Endothelial cell of umbilical vein (primary cell): ENCODE results near the gene ID2.

ENCODE experiments used
- MYC ChIP-seq: IDR thresholded peaks from one replicate; pipeline ENCODE4 v1.6.1; 2011; ENCODE audit warnings: mild to moderate bottlenecking, low read depth, low read length
- TF ChIP-seq, protein P1 (sequence below): IDR thresholded peaks from 2 replicates; pipeline ENCODE4 v1.6.1; 2011; ENCODE audit not compliant: insufficient read depth, insufficient read length
- TF ChIP-seq, protein P2 (sequence below), 2 donors: IDR thresholded peaks; 1 replicate in 1 of 2; 2 replicates in 1 of 2; pipeline ENCODE4 v1.5.1; 2011; ENCODE audit warnings: low read length in 2 of 2, mild to moderate bottlenecking in 2 of 2, moderate library complexity in 2 of 2, control low read depth in 1 of 2, inconsistent platforms in 1 of 2, low read depth in 1 of 2; ENCODE audit not compliant: insufficient read depth in 1 of 2; ENCODE audit errors: extremely low read depth in 1 of 2

DNA sequence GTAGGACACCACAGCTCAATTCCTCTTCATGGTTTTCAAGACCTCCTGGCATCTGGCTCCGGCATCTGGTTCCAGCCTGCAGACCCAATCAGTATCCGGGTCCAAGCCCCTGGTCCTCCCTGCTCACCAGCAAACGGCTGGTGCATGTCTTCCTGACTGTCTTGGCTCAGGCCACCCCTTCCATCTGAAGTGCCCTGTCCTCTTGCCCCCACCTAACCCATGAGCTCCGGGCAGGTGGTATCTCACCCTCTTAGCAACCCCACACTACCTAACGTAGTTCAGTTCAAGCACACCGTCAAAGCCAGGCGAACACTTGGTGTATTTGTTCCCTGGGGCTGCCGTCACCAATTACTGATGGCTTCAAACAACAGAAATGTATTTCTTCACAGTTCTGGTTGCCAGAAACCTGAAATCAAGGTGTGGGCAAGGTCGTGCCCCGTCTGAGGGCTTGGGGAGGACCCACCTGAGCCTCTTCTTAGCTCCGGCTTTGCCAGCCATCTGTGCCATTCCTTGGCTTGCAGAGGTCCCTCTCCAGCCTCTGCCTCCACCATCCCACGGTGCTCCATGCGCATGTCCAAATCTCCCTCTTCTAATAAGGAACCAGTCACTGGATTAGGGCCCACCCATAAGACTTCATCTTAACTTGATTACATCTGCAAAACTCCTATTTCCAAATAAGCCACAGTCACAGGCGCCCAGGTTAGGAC lies 47.2 kb upstream of the ID2 start:
- TF ChIP-seq, protein P1, sequence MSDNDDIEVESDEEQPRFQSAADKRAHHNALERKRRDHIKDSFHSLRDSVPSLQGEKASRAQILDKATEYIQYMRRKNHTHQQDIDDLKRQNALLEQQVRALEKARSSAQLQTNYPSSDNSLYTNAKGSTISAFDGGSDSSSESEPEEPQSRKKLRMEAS = no peak
- TF ChIP-seq, protein P2, sequence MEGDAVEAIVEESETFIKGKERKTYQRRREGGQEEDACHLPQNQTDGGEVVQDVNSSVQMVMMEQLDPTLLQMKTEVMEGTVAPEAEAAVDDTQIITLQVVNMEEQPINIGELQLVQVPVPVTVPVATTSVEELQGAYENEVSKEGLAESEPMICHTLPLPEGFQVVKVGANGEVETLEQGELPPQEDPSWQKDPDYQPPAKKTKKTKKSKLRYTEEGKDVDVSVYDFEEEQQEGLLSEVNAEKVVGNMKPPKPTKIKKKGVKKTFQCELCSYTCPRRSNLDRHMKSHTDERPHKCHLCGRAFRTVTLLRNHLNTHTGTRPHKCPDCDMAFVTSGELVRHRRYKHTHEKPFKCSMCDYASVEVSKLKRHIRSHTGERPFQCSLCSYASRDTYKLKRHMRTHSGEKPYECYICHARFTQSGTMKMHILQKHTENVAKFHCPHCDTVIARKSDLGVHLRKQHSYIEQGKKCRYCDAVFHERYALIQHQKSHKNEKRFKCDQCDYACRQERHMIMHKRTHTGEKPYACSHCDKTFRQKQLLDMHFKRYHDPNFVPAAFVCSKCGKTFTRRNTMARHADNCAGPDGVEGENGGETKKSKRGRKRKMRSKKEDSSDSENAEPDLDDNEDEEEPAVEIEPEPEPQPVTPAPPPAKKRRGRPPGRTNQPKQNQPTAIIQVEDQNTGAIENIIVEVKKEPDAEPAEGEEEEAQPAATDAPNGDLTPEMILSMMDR (IDR thresholded peaks at IDR 0.05; ENCODE audit: extremely low read depth in 1 of 2, insufficient read depth in 1 of 2, low read depth in 1 of 2, low read length in 2 of 2) = no peak
- no peak for TF ChIP-seq MYC
